Mammary microvascular endothelial cell (primary cell): ENCODE measurements around the gene MTRF1L. TPM values are rescaled to one million over a fixed set of nuclear protein-coding genes. Genes with fewer than 3 reads are reported as not detected.

Experiments
- total RNA-seq: library from RNA; depleted of rRNA; stranded (reverse); fragments of >200 nt; gene quantifications from 2 replicates; pipeline ENCODE4 v1.2.3, GENCODE V29; 2015

Gene MTRF1L
- 21.8 and 40.5 TPM in 2 replicates for total RNA-seq

GRCh38 chr6:153002613-153003365 lies at the start of gene MTRF1L:
Gene MTRF1L, minus strand, starts transcription at chr6:153002709. Its CDS starts 24 bp downstream, at chr6:153002685.

GRCh38 chr6:152982904-152983636 lies 19.4 kb downstream of the MTRF1L start, which contains the start of gene FBXO5:
Gene FBXO5, minus strand, starts transcription at chr6:152983041. Its CDS starts 82 bp downstream, at chr6:152982959.

Other genes with a start within 250 kb of the MTRF1L start
- 22.9 and 23.7 TPM in 2 replicates for gene FBXO5, start 19.7 kb downstream of the MTRF1L start, total RNA-seq
- gene RGS17, start 128.6 kb upstream of the MTRF1L start, total RNA-seq, result 1.1 and 3.4 TPM in 2 replicates